Liver (tissue), 3 donors: ENCODE results near the gene TAB2.

Source experiments
- CTCF ChIP-seq: fragments of 150-350 bp; IDR thresholded peaks from 2 replicates; pipeline ENCODE4 v1.5.1; 2017; ENCODE audit warnings: improper control_type of control experiment, low read depth, low read length; ENCODE audit not compliant: missing input control
- EGR1 ChIP-seq, 2 donors: IDR thresholded peaks; 2 replicates each; pipeline ENCODE4 v1.6.1; 2016 to 2018; ENCODE audit warnings: antibody characterized with exemption in 2 of 2, low read depth in 2 of 2
- FOXA1 ChIP-seq: IDR thresholded peaks from 2 replicates; pipeline ENCODE4 v1.6.1; 2016; ENCODE audit warnings: antibody characterized with exemption
- HNF4G ChIP-seq: IDR thresholded peaks from 2 replicates; pipeline ENCODE4 v1.6.1; 2016; ENCODE audit warnings: antibody characterized with exemption
- MAX ChIP-seq: IDR thresholded peaks from 2 replicates; pipeline ENCODE4 v1.6.1; 2016; ENCODE audit warnings: antibody characterized with exemption
- RAD21 ChIP-seq, 2 donors: IDR thresholded peaks; 2 replicates each; pipeline ENCODE4 v1.6.1; 2016; ENCODE audit warnings: antibody characterized with exemption in 2 of 2, mild to moderate bottlenecking in 2 of 2
- SP1 ChIP-seq: IDR thresholded peaks from 2 replicates; pipeline ENCODE4 v1.6.1; 2018; ENCODE audit warnings: antibody characterized with exemption, mild to moderate bottlenecking
- TAF1 ChIP-seq: conservative IDR thresholded peaks from 2 replicates; pipeline ENCODE4 v1.6.1; 2016; ENCODE audit warnings: antibody characterized with exemption, mild to moderate bottlenecking
- YY1 ChIP-seq: IDR thresholded peaks from 2 replicates; pipeline ENCODE4 v1.6.1; 2016; ENCODE audit warnings: antibody characterized with exemption, mild to moderate bottlenecking
- ZBTB33 ChIP-seq: IDR thresholded peaks from 2 replicates; pipeline ENCODE4 v1.6.1; 2016; ENCODE audit warnings: antibody characterized with exemption
- donor health status: healthy.
- donor health status: healthy.

GRCh38 chr6:149425754-149426153, 108.2 kb downstream of the TAB2 start:
- no peak for TF ChIP-seq CTCF
- no peak for TF ChIP-seq EGR1 (IDR thresholded peaks at IDR 0.05; ENCODE audit: low read depth in 2 of 2)
- no peak for TF ChIP-seq YY1
- no peak for TF ChIP-seq MAX
- no peak for TF ChIP-seq TAF1
- TF ChIP-seq SP1 = no peak
- TF ChIP-seq RAD21 (IDR thresholded peaks at IDR 0.05) = no peak
- TF ChIP-seq HNF4G = no peak
- no peak for TF ChIP-seq FOXA1
- no peak for TF ChIP-seq ZBTB33
